A549 (cell line): ENCODE data around the gene FGF1.

ENCODE experiments used
- CBX2 ChIP-seq: fragments of 200-600 bp; sonication (generic); IDR thresholded peaks from 2 replicates; pipeline ENCODE4 v1.6.1; 2016; ENCODE audit warnings: low read depth, mild to moderate bottlenecking, borderline replicate concordance
- NPAS2 ChIP-seq: fragments of 250-450 bp; sonication (Bioruptor Pico); IDR thresholded peaks from 2 replicates; pipeline ENCODE4 v1.8.0; 2022; ENCODE audit warnings: mild to moderate bottlenecking, moderate library complexity, borderline replicate concordance
- REST ChIP-seq: fragments of 200-600 bp; sonication (generic); IDR thresholded peaks from 2 replicates; pipeline ENCODE4 v1.6.1; 2016; ENCODE audit warnings: antibody characterized with exemption, mild to moderate bottlenecking, moderate library complexity

GRCh38 chr5:142722146-142722545 lies 36.3 kb upstream of the FGF1 start:
- TF ChIP-seq REST (no peak), NPAS2 (CRISPR knock-in tag) (no peak), CBX2 (no peak)
